Effector CD4-positive, alpha-beta T cell (primary cell): ENCODE measurements around the gene ANKRD10.

Experiments
- DNase-seq: peaks from one replicate; pipeline ENCODE4 v3.0.0-alpha.2; 2020

The ANKRD10 gene

GRCh38 chr13:110914331-110915056, 375 bp downstream of the ANKRD10 start:
- peak; percentile 61 for DNase-seq

- DNase-seq = no peak
These were observed 863 bp downstream of the ANKRD10 start for GRCh38 chr13:110914081-110914330.

GRCh38 chr13:110913322-110914080, 1.4 kb downstream of the ANKRD10 start:
- no peak for DNase-seq

GRCh38 chr13:110912651-110913051, 2.2 kb downstream of the ANKRD10 start:
- DNase-seq = no peak

- no peak for DNase-seq
These were observed 3.0 kb downstream of the ANKRD10 start for GRCh38 chr13:110911880-110912279.

GRCh38 chr13:110910013-110910890, 4.6 kb downstream of the ANKRD10 start:
- DNase-seq = no peak

- DNase-seq = no peak
These were observed 6.6 kb downstream of the ANKRD10 start for GRCh38 chr13:110907951-110908898.

GRCh38 chr13:110907301-110907700, 7.6 kb downstream of the ANKRD10 start:
- DNase-seq = no peak

GRCh38 chr13:110904748-110905147, 10.1 kb downstream of the ANKRD10 start:
- DNase-seq = no peak

- DNase-seq = no peak
These were observed 12.5 kb downstream of the ANKRD10 start for GRCh38 chr13:110902370-110902769.

- DNase-seq = no peak
These were observed 17.3 kb downstream of the ANKRD10 start for GRCh38 chr13:110897521-110897920.

GRCh38 chr13:110897014-110897413, 17.9 kb downstream of the ANKRD10 start:
- no peak for DNase-seq

GRCh38 chr13:110894086-110894485, 20.8 kb downstream of the ANKRD10 start:
- DNase-seq = no peak

- DNase-seq = no peak
These were observed 21.3 kb downstream of the ANKRD10 start for GRCh38 chr13:110893571-110893970.

- no peak for DNase-seq
These were observed 24.3 kb downstream of the ANKRD10 start for GRCh38 chr13:110890279-110891165.

- DNase-seq = no peak
These were observed 26.5 kb downstream of the ANKRD10 start for GRCh38 chr13:110888390-110888789.

- DNase-seq = no peak
These were observed 27.1 kb downstream of the ANKRD10 start for GRCh38 chr13:110887597-110888333.

GRCh38 chr13:110886870-110887596, 27.8 kb downstream of the ANKRD10 start:
- DNase-seq = no peak

GRCh38 chr13:110885966-110886869, 28.7 kb downstream of the ANKRD10 start:
- no peak for DNase-seq
